Neuronal stem cell (in vitro differentiated cells): ENCODE results near the gene GPAM.

Experiments used
- DNase-seq: peaks from one replicate; pipeline ENCODE4 v3.0.0-alpha.2; 2013; ENCODE audit warnings: low spot score
- H2AFZ ChIP-seq: one replicate; pipeline ENCODE4 v1.6.1; 2013; ENCODE audit warnings: mild to moderate bottlenecking, low read length, inconsistent platforms
- H2AK5ac ChIP-seq: 2 replicates; pipeline ENCODE4 v1.6.1; 2013; ENCODE audit warnings: low read depth, mild to moderate bottlenecking, inconsistent platforms, low read length, moderate library complexity, mixed read lengths
- H2BK120ac ChIP-seq: 2 replicates; pipeline ENCODE4 v1.6.1; 2013; ENCODE audit warnings: low read depth, mild to moderate bottlenecking, inconsistent platforms, low read length, moderate library complexity, mixed read lengths
- H2BK12ac ChIP-seq: one replicate; pipeline ENCODE4 v1.6.1; 2013; ENCODE audit warnings: low read length, inconsistent platforms
- H2BK15ac ChIP-seq: 2 replicates; pipeline ENCODE4 v1.6.1; 2013; ENCODE audit warnings: mild to moderate bottlenecking, low read length, inconsistent platforms, mixed read lengths
- H2BK5ac ChIP-seq: one replicate; pipeline ENCODE4 v1.6.1; 2013; ENCODE audit warnings: inconsistent platforms, mild to moderate bottlenecking, low read length, moderate library complexity
- H3K14ac ChIP-seq: one replicate; pipeline ENCODE4 v1.6.1; 2013; ENCODE audit warnings: low read length, inconsistent platforms
- H3K18ac ChIP-seq: 2 replicates; pipeline ENCODE4 v1.6.1; 2013; ENCODE audit warnings: low read length, inconsistent platforms
- H3K23ac ChIP-seq: 2 replicates; pipeline ENCODE4 v1.6.1; 2013; ENCODE audit warnings: low read depth, mild to moderate bottlenecking, mixed read lengths, low read length, inconsistent platforms; ENCODE audit not compliant: poor library complexity
- H3K27ac ChIP-seq: replicated peaks from 3 replicates; pipeline ENCODE4 v1.5.1; 2013; ENCODE audit warnings: low read length, inconsistent platforms
- H3K27me3 ChIP-seq, 3 experiments: 2 replicates each; pipeline ENCODE4 v1.6.1; 2013; ENCODE audit warnings: low read length in 3 of 3, mild to moderate bottlenecking in 2 of 3, inconsistent platforms in 1 of 3, low read depth in 1 of 3, mixed read lengths in 1 of 3, moderate library complexity in 1 of 3; ENCODE audit not compliant: control insufficient read depth in 3 of 3, insufficient read depth in 3 of 3
- H3K36me3 ChIP-seq, 2 donors: replicated peaks in 1 of 2; 2 replicates each; pipeline ENCODE4 v1.6.1; 2013; ENCODE audit warnings: low read length in 2 of 2; ENCODE audit not compliant: control insufficient read depth in 2 of 2, insufficient read depth in 2 of 2
- H3K4ac ChIP-seq: 2 replicates; pipeline ENCODE4 v1.6.1; 2013; ENCODE audit warnings: inconsistent platforms, mild to moderate bottlenecking, low read length, moderate library complexity
- H3K4me1 ChIP-seq, 2 donors: 1 replicate in 1 of 2; 2 replicates in 1 of 2; pipeline ENCODE4 v1.6.1; 2013; ENCODE audit warnings: low read length in 2 of 2, low read depth in 1 of 2; ENCODE audit not compliant: control insufficient read depth in 2 of 2, insufficient read depth in 1 of 2
- H3K4me2 ChIP-seq: one replicate; pipeline ENCODE4 v1.6.1; 2013; ENCODE audit warnings: mild to moderate bottlenecking, low read length, inconsistent platforms; ENCODE audit not compliant: insufficient read depth, poor library complexity, severe bottlenecking
- H3K4me3 ChIP-seq, 2 donors: 2 replicates each; pipeline ENCODE4 v1.5.1; 2013; ENCODE audit warnings: low read length in 2 of 2, mild to moderate bottlenecking in 2 of 2, inconsistent platforms in 1 of 2, moderate library complexity in 1 of 2
- H3K79me1 ChIP-seq: one replicate; pipeline ENCODE4 v1.6.1; 2013; ENCODE audit warnings: low read depth, mild to moderate bottlenecking, inconsistent platforms, low read length, moderate library complexity
- H3K9ac ChIP-seq: one replicate; pipeline ENCODE4 v1.6.1; 2013; ENCODE audit warnings: mild to moderate bottlenecking, low read depth, low read length, inconsistent platforms; ENCODE audit not compliant: poor library complexity
- H3K9me3 ChIP-seq, 2 donors: replicated peaks in 1 of 2; 2 replicates each; pipeline versions ENCODE3 to v1.6.1; 2013; ENCODE audit warnings: low read length in 2 of 2, mild to moderate bottlenecking in 2 of 2, inconsistent platforms in 1 of 2, low read depth in 1 of 2, mixed read lengths in 1 of 2, moderate library complexity in 1 of 2; ENCODE audit not compliant: control insufficient read depth in 2 of 2, insufficient read depth in 1 of 2
- H4K8ac ChIP-seq: one replicate; pipeline ENCODE4 v1.6.1; 2013; ENCODE audit warnings: low read depth, mild to moderate bottlenecking, inconsistent platforms, low read length, moderate library complexity
- H4K91ac ChIP-seq: one replicate; pipeline ENCODE4 v1.6.1; 2013; ENCODE audit warnings: low read length, low read depth, mild to moderate bottlenecking, inconsistent platforms; ENCODE audit not compliant: poor library complexity
- WGBS, 2 donors: extraction: QIAGEN DNeasy Blood & Tissue Kit; methylation state at CpG; one replicate each; pipeline ENCODE4 v1.1.7; 2013; ENCODE audit warnings: missing lambda C conversion rate in 2 of 2, mixed read lengths in 1 of 2; ENCODE audit not compliant: insufficient read length in 2 of 2, insufficient replicate concordance in 1 of 2; ENCODE audit errors: extremely low coverage in 2 of 2; 5-methylcytosine and 5-hydroxymethylcytosine counted together

The GPAM gene

DNA sequence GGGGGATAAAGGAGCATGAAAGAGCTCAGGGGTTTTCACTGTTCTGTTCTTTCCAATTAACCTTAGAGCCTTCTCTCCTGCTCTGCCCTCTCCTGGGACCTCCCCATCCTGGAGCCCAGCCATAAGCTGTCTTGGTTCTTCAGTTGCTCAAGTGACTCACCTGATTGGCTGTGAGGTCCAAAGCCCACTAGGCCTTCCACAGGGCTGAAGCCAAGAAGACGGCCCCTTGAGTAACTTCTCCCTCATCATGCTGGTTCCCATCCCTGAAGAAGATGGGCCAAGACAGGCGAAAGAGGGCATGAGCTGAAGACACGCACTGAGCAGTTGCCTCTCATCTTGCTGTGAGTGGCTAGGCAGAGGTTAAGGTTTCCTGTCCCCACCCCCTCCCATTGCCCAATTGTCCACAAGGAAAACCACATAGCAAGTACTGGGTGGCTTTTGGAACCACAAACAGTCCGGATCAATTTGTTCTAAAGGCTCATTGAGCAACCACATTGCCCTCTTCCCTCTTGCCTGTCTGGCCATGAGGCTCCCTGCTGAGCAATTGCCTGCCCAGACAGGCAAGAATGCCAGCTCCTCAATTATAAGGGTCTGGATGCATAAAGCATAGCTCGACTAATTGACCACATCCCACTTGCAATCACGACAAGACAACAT lies 43.9 kb upstream of the GPAM start:
- H2AFZ ChIP-seq, result no peak overlapping the region
- no peak overlapping the region for H3K23ac ChIP-seq
- no peak overlapping the region for H2BK120ac ChIP-seq
- WGBS, 2 donors, result no CpG with 5 or more reads among the region's 6 CpGs
- H2AK5ac ChIP-seq, result no peak overlapping the region
- DNase-seq, result no peak
- H3K4me1 ChIP-seq, result no peaks in the 10 kb centered on the region
- no peak overlapping the region for H3K4ac ChIP-seq
- no peak overlapping the region for H2BK5ac ChIP-seq
- H3K27ac ChIP-seq, result no peak overlapping the region
- H3K36me3 ChIP-seq, result no peaks in the 10 kb centered on the region
- no peak overlapping the region for H4K8ac ChIP-seq
- no peak overlapping the region for H3K9ac ChIP-seq
- H3K18ac ChIP-seq, result no peak overlapping the region
- H3K9me3 ChIP-seq, result no peaks in the 10 kb centered on the region
- no peak overlapping the region for H3K14ac ChIP-seq
- no peaks in the 10 kb centered on the region for H3K79me1 ChIP-seq
- H2BK12ac ChIP-seq, result no peak overlapping the region
- no peak overlapping the region for H3K4me2 ChIP-seq
- no peaks in the 10 kb centered on the region for H3K27me3 ChIP-seq
- H2BK15ac ChIP-seq, result no peak overlapping the region
- no peak overlapping the region for H4K91ac ChIP-seq
- H3K4me3 ChIP-seq, result no peak overlapping the region

- Histone ChIP-seq H2BK15ac (no peak overlapping the region), H2AFZ (no peak overlapping the region), H4K8ac (no peak overlapping the region), H3K9ac (no peak overlapping the region), H3K36me3 (no peaks in the 10 kb centered on the region), H3K23ac (no peak overlapping the region), H2AK5ac (no peak overlapping the region), H3K9me3 (no peaks in the 10 kb centered on the region), H4K91ac (no peak overlapping the region), H3K4me2 (no peak overlapping the region), H3K14ac (no peak overlapping the region), H3K4me1 (no peaks in the 10 kb centered on the region), H3K18ac (no peak overlapping the region), H2BK5ac (no peak overlapping the region), H2BK12ac (no peak overlapping the region), H3K27me3 (no peaks in the 10 kb centered on the region), H3K4me3 (no peak overlapping the region), H2BK120ac (no peak overlapping the region), H3K27ac (no peak overlapping the region), H3K4ac (no peak overlapping the region), H3K79me1 (no peaks in the 10 kb centered on the region)
- WGBS, 2 donors, result no CpG with 5 or more reads among the region's 9 CpGs
- no peak for DNase-seq
These were observed 43.1 kb upstream of the GPAM start for GRCh38 chr10:112226439-112227248.

GRCh38 chr10:112225771-112226438 lies 42.3 kb upstream of the GPAM start:
- DNase-seq, result no peak
- no peak overlapping the region for H3K4me2 ChIP-seq
- no peaks in the 10 kb centered on the region for H3K36me3 ChIP-seq
- no CpG with 5 or more reads among the region's 4 CpGs for WGBS, 2 donors
- H4K8ac ChIP-seq, result no peak overlapping the region
- no peak overlapping the region for H3K23ac ChIP-seq
- no peak overlapping the region for H3K4me3 ChIP-seq
- H3K9ac ChIP-seq, result no peak overlapping the region
- H3K14ac ChIP-seq, result no peak overlapping the region
- no peak overlapping the region for H2BK12ac ChIP-seq
- no peak overlapping the region for H2AFZ ChIP-seq
- no peak overlapping the region for H4K91ac ChIP-seq
- H3K4me1 ChIP-seq, result no peaks in the 10 kb centered on the region
- H3K18ac ChIP-seq, result no peak overlapping the region
- no peaks in the 10 kb centered on the region for H3K27me3 ChIP-seq
- no peaks in the 10 kb centered on the region for H3K9me3 ChIP-seq
- no peak overlapping the region for H3K4ac ChIP-seq
- no peak overlapping the region for H2BK120ac ChIP-seq
- no peak overlapping the region for H2AK5ac ChIP-seq
- no peak overlapping the region for H2BK5ac ChIP-seq
- H3K27ac ChIP-seq, result no peak overlapping the region
- no peaks in the 10 kb centered on the region for H3K79me1 ChIP-seq
- no peak overlapping the region for H2BK15ac ChIP-seq

DNA sequence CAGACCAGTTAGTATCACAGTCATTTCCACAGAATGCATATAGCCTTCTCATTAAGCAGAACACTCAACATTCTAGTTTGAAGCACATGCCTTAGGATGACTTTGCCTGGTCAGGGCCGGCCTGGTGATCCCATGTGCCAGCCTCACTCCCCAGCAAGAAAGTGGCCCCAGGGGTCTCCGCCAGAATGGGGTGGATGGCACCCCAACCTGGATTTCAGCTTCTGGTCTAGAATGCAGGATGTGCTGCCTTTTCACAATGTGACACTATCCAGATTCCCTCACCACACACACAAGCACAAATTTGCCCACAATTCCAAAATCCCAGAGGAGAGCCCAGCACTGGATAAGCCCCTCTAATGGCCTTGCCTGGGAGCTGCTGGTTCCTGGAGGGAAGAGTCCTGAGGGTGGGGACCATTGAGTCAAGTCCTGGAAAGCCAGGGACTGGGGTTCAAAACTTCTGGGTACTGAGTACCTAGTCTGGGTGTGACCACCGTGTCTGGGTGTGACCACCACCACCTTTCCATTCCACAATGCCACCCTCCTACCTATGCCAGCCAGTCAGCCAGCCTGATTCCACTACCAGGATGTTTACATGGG lies 41.5 kb upstream of the GPAM start:
- Histone ChIP-seq H3K18ac (no peak overlapping the region), H3K27ac (no peak overlapping the region), H3K4ac (no peak overlapping the region), H4K8ac (no peak overlapping the region), H3K9me3 (no peaks in the 10 kb centered on the region), H3K4me2 (no peak overlapping the region), H2AK5ac (no peak overlapping the region), H3K4me1 (no peaks in the 10 kb centered on the region), H3K36me3 (no peaks in the 10 kb centered on the region), H3K27me3 (no peaks in the 10 kb centered on the region), H3K23ac (no peak overlapping the region), H2BK12ac (no peak overlapping the region), H3K9ac (no peak overlapping the region), H3K79me1 (no peaks in the 10 kb centered on the region), H2BK5ac (no peak overlapping the region), H4K91ac (no peak overlapping the region), H3K14ac (no peak overlapping the region), H2BK120ac (no peak overlapping the region), H2BK15ac (no peak overlapping the region), H2AFZ (no peak overlapping the region), H3K4me3 (no peak overlapping the region)
- no CpG with 5 or more reads among the region's 3 CpGs for WGBS, 2 donors
- DNase-seq, result no peak
